Endothelial cell of umbilical vein (primary cell): Measurements from ENCODE around the gene TSPAN5.

Source experiments
- EZH2 ChIP-seq: IDR thresholded peaks from 2 replicates; pipeline ENCODE4 v1.6.1; 2012; ENCODE audit warnings: borderline replicate concordance, low read depth, mild to moderate bottlenecking, moderate library complexity, low read length, inconsistent platforms; ENCODE audit not compliant: severe bottlenecking
- FOS ChIP-seq: IDR thresholded peaks from 2 replicates; pipeline ENCODE4 v1.6.1; 2011; ENCODE audit warnings: mild to moderate bottlenecking, low read length, moderate library complexity, borderline replicate concordance; ENCODE audit not compliant: insufficient read depth
- GATA2 ChIP-seq: IDR thresholded peaks from 2 replicates; pipeline ENCODE4 v1.7.0; 2011; ENCODE audit warnings: low read depth, mild to moderate bottlenecking, moderate library complexity, mixed read lengths, low read length; ENCODE audit not compliant: insufficient read length, insufficient read depth
- JUN ChIP-seq: IDR thresholded peaks from 2 replicates; pipeline ENCODE4 v1.6.1; 2011; ENCODE audit warnings: borderline replicate concordance, low read depth; ENCODE audit not compliant: insufficient read length, insufficient read depth
- POLR2A ChIP-seq: IDR thresholded peaks from 2 replicates; pipeline ENCODE4 v1.6.1; 2012; ENCODE audit warnings: low read depth, mild to moderate bottlenecking, control low read depth, low read length
- POLR2AphosphoS5 ChIP-seq: IDR thresholded peaks from 2 replicates; pipeline ENCODE4 v1.6.1; 2012; ENCODE audit warnings: low read depth, mild to moderate bottlenecking, control low read depth, low read length, moderate library complexity; ENCODE audit not compliant: insufficient read depth
- TF ChIP-seq, protein P1 (sequence below), 2 donors: IDR thresholded peaks; 1 replicate in 1 of 2; 2 replicates in 1 of 2; pipeline ENCODE4 v1.5.1; 2011; ENCODE audit warnings: low read length in 2 of 2, mild to moderate bottlenecking in 2 of 2, moderate library complexity in 2 of 2, control low read depth in 1 of 2, inconsistent platforms in 1 of 2, low read depth in 1 of 2; ENCODE audit not compliant: insufficient read depth in 1 of 2; ENCODE audit errors: extremely low read depth in 1 of 2

DNA sequence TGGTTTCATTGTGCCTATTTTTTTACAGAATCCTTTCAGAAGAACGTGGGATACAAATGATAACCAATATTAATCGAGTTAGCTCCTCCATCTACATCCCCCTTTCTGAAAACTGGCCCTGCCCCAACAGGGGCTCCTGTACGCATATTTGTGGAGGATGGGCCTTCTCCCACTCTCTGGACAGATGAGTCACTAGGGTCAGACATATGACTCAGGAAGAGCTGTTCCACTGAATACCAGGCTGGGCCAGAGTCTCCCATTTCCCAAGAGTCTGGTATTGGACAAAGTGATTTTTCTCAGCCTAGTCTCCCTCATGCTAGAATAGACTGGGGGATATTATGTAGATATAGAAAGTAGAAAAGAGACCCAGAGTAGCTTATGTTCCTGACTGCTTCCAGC lies 142.4 kb downstream of the TSPAN5 start:
- no peak for TF ChIP-seq GATA2
- TF ChIP-seq FOS, result peak; percentile 98
- TF ChIP-seq, protein P1, sequence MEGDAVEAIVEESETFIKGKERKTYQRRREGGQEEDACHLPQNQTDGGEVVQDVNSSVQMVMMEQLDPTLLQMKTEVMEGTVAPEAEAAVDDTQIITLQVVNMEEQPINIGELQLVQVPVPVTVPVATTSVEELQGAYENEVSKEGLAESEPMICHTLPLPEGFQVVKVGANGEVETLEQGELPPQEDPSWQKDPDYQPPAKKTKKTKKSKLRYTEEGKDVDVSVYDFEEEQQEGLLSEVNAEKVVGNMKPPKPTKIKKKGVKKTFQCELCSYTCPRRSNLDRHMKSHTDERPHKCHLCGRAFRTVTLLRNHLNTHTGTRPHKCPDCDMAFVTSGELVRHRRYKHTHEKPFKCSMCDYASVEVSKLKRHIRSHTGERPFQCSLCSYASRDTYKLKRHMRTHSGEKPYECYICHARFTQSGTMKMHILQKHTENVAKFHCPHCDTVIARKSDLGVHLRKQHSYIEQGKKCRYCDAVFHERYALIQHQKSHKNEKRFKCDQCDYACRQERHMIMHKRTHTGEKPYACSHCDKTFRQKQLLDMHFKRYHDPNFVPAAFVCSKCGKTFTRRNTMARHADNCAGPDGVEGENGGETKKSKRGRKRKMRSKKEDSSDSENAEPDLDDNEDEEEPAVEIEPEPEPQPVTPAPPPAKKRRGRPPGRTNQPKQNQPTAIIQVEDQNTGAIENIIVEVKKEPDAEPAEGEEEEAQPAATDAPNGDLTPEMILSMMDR (IDR thresholded peaks at IDR 0.05; ENCODE audit: extremely low read depth in 1 of 2, insufficient read depth in 1 of 2, low read depth in 1 of 2, low read length in 2 of 2), result no peak
- no peak for TF ChIP-seq EZH2
- TF ChIP-seq POLR2A, result no peak
- no peak for TF ChIP-seq POLR2AphosphoS5
- peak; percentile 79 for TF ChIP-seq JUN
